Gastrocnemius medialis (tissue), 4 donors: Measurements from ENCODE around the gene CNTN2.

ENCODE experiments used
- POLR2A ChIP-seq, 2 donors: fragments of 450-650 bp; IDR thresholded peaks; one replicate each; pipeline ENCODE4 v1.6.1; 2017; ENCODE audit warnings: antibody characterized with exemption in 2 of 2, mild to moderate bottlenecking in 2 of 2, moderate library complexity in 2 of 2
- TF ChIP-seq, protein P1 (sequence below), 5 experiments: fragments of 450-650 bp in 3 of 5; fragments of 200-600 bp in 2 of 5; sonication (generic) in 2 of 5; IDR thresholded peaks in 4 of 5; conservative IDR thresholded peaks in 1 of 5; 1 replicate in 4 of 5; 2 replicates in 1 of 5; pipeline ENCODE4 v1.5.1; 2016 to 2019; ENCODE audit warnings: antibody characterized with exemption in 5 of 5, mild to moderate bottlenecking in 3 of 5, moderate library complexity in 3 of 5

DNA sequence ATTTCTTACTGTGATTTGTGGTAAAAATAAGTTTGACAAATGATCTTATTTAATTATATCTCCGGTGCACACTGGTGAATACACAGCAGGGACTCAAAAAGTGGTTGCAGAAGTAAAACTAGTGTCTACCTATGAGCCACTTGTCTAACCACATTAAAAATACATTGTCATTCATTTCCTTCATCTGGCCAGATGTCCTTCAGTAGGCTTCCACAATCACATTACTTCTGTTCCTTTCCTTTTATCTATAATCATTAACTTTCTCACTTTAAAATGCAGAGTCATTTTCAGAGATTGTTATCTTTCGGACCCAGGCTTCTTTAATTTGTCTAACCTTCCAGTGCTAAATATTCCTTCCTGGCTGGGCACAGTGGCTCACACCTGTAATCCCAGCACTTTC lies 75.7 kb downstream of the CNTN2 start:
- no peak for TF ChIP-seq POLR2A (IDR thresholded peaks at IDR 0.05)
- TF ChIP-seq, protein P1, sequence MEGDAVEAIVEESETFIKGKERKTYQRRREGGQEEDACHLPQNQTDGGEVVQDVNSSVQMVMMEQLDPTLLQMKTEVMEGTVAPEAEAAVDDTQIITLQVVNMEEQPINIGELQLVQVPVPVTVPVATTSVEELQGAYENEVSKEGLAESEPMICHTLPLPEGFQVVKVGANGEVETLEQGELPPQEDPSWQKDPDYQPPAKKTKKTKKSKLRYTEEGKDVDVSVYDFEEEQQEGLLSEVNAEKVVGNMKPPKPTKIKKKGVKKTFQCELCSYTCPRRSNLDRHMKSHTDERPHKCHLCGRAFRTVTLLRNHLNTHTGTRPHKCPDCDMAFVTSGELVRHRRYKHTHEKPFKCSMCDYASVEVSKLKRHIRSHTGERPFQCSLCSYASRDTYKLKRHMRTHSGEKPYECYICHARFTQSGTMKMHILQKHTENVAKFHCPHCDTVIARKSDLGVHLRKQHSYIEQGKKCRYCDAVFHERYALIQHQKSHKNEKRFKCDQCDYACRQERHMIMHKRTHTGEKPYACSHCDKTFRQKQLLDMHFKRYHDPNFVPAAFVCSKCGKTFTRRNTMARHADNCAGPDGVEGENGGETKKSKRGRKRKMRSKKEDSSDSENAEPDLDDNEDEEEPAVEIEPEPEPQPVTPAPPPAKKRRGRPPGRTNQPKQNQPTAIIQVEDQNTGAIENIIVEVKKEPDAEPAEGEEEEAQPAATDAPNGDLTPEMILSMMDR (IDR thresholded peaks at IDR 0.05 in 4 of 5, conservative IDR thresholded peaks at IDR 0.05 in 1 of 5): no peak
